Measurements from ENCODE around the gene CASTOR1.

Gene CASTOR1

DNA sequence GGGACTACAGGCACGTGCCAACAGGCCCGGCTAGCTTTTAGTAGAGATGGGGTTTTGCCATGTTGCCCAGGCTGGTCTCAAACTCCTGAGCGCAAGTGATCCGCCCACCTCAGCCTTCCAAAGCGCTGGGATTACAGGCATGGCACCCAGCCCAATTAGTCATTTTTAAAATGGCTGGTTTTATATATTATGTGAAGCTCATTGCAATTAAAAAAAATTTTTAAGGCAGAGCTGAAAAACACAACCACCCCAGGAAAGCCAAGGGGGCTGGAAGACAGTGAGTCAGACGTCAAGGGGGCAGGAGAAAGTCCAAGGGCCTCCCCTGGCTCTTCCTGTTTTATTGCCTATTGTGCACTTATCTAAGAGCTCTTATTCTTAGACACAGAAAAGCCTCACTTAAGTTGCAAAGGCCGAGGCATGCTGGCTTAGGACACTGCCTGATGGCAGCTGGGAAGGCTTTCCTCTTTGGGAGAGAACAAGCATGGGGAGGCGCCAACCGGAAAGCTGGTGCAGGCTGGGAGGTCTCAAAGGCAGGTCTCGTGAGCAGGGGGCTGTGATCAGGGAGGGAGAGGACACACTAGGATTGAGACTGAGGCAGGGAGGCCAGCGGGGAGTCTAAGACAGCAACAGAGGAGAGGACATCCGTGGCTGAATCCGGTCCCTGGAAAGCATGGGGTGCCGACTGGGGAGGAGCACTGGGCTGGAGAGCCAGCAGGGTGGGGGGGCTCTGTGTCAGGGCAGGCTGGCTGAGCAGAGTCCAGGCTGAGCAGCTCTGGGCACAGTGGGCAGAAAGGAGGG, 11.6 kb downstream of the CASTOR1 start:
- peaks cover 13% of the 10 kb centered on the region for H3K4me1 Mint-ChIP-seq

DNA sequence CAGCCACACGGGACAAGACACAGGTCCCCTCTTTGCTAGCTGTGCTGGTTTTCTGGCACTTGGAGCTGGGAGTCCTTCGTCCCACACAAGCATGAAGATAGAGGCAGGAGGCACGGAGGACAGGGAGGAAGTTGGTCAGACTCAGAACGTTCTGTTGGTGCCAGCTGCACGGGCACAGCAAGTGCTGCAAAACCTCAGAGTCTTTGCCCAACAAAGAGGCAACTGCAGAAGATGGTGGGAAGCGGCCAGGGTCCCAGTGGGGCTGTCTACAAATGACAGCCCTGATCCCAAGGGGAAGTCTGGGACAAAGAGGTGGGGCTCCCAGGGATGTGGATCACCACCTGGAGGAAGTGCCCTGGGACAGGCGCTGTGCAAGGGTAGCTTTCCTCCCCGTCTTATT, 13.3 kb downstream of the CASTOR1 start:
- H3K9me3 Mint-ChIP-seq: no peaks in the 10 kb centered on the region
- H3K4me3 Mint-ChIP-seq: no peak overlapping the region
- H3K4me1 Mint-ChIP-seq: peaks cover 13% of the 10 kb centered on the region
- TF ChIP-seq, protein P1, sequence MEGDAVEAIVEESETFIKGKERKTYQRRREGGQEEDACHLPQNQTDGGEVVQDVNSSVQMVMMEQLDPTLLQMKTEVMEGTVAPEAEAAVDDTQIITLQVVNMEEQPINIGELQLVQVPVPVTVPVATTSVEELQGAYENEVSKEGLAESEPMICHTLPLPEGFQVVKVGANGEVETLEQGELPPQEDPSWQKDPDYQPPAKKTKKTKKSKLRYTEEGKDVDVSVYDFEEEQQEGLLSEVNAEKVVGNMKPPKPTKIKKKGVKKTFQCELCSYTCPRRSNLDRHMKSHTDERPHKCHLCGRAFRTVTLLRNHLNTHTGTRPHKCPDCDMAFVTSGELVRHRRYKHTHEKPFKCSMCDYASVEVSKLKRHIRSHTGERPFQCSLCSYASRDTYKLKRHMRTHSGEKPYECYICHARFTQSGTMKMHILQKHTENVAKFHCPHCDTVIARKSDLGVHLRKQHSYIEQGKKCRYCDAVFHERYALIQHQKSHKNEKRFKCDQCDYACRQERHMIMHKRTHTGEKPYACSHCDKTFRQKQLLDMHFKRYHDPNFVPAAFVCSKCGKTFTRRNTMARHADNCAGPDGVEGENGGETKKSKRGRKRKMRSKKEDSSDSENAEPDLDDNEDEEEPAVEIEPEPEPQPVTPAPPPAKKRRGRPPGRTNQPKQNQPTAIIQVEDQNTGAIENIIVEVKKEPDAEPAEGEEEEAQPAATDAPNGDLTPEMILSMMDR (IDR thresholded peaks at IDR 0.05): no peak
- peaks cover 18% of the 10 kb centered on the region for H3K27me3 Mint-ChIP-seq (ENCODE audit: low read depth, poor library complexity)
- no peaks in the 10 kb centered on the region for H3K36me3 Mint-ChIP-seq (ENCODE audit: low read depth)
- no peak for DNase-seq
- H3K27ac Mint-ChIP-seq: peak overlapping the region; percentile 23

More for the DNA sequence above, 11.6 kb downstream of the CASTOR1 start:
- TF ChIP-seq, protein P1 (IDR thresholded peaks at IDR 0.05): no peak
- Mint-ChIP-seq H3K27ac (no peak overlapping the region), H3K9me3 (no peaks in the 10 kb centered on the region), H3K36me3 (ENCODE audit: low read depth) (no peaks in the 10 kb centered on the region), H3K4me3 (no peak overlapping the region), H3K27me3 (ENCODE audit: low read depth, poor library complexity) (peaks cover 16% of the 10 kb centered on the region)
- DNase-seq: no peak

GRCh38 chr22:30275625-30276024, 13.7 kb downstream of the CASTOR1 start:
- Mint-ChIP-seq H3K4me3 (no peak overlapping the region), H3K4me1 (peaks cover 13% of the 10 kb centered on the region), H3K9me3 (no peaks in the 10 kb centered on the region), H3K27ac (no peak overlapping the region), H3K27me3 (ENCODE audit: low read depth, poor library complexity) (peaks cover 18% of the 10 kb centered on the region), H3K36me3 (ENCODE audit: low read depth) (no peaks in the 10 kb centered on the region)
- TF ChIP-seq, protein P1 (IDR thresholded peaks at IDR 0.05): no peak
- no peak for DNase-seq

GRCh38 chr22:30274437-30274812, 14.9 kb downstream of the CASTOR1 start:
- Mint-ChIP-seq H3K9me3 (no peaks in the 10 kb centered on the region), H3K27ac (no peak overlapping the region), H3K4me1 (peaks cover 13% of the 10 kb centered on the region), H3K27me3 (ENCODE audit: low read depth, poor library complexity) (peaks cover 18% of the 10 kb centered on the region), H3K36me3 (ENCODE audit: low read depth) (no peaks in the 10 kb centered on the region), H3K4me3 (no peak overlapping the region)
- TF ChIP-seq, protein P1 (IDR thresholded peaks at IDR 0.05): no peak
- no peak for DNase-seq

- Mint-ChIP-seq H3K4me1 (peaks cover 13% of the 10 kb centered on the region), H3K4me3 (no peak overlapping the region), H3K9me3 (no peaks in the 10 kb centered on the region), H3K27me3 (ENCODE audit: low read depth, poor library complexity) (peaks cover 18% of the 10 kb centered on the region), H3K27ac (no peak overlapping the region), H3K36me3 (ENCODE audit: low read depth) (no peaks in the 10 kb centered on the region)
- no peak for DNase-seq
- TF ChIP-seq, protein P1 (IDR thresholded peaks at IDR 0.05): no peak
Observed at GRCh38 chr22:30273711-30274436, 15.4 kb downstream of the CASTOR1 start.

Data from nephron progenitor cell (in vitro differentiated cells).